Upper lobe of right lung (tissue), 1 donor: ENCODE results near the gene TBCD. TPM values are rescaled to one million over a fixed set of nuclear protein-coding genes. Genes with fewer than 3 reads are reported as not detected.

Experiments used
- ATAC-seq: fragments of 200-7000 bp; cut with Tn5 transposase; one replicate; pipeline ENCODE4 v1.9.1; 2020; ENCODE audit warnings: mild to moderate bottlenecking, moderate library complexity
- DNase-seq: peaks from one replicate; pipeline ENCODE4 v3.0.0-alpha.2; 2020
- H3K27ac ChIP-seq: fragments of 200-600 bp; one replicate; pipeline ENCODE4 v1.8.0; 2022
- H3K27me3 ChIP-seq: fragments of 200-600 bp; one replicate; pipeline ENCODE4 v1.8.0; 2022; ENCODE audit warnings: mild to moderate bottlenecking
- H3K36me3 ChIP-seq: fragments of 200-600 bp; one replicate; pipeline ENCODE4 v1.8.0; 2022
- H3K4me1 ChIP-seq: fragments of 200-600 bp; one replicate; pipeline ENCODE4 v1.8.0; 2022
- H3K4me3 ChIP-seq: fragments of 200-600 bp; one replicate; pipeline ENCODE4 v1.8.0; 2022; ENCODE audit warnings: mild to moderate bottlenecking
- H3K9me3 ChIP-seq: fragments of 200-600 bp; one replicate; pipeline ENCODE4 v1.8.0; 2022
- intact Hi-C: fragments of 100-400 bp; cut with DNase I; formaldehyde crosslinking; loops from one replicate; pipeline ENCODE4 v1.11.0; 2022
- total RNA-seq: library from RNA; stranded (reverse); fragmentation: NEBNext Ultra II Directional; extraction: Animal tissue kit (Norgen Biotek cat#: 25700); gene quantifications from one replicate; pipeline ENCODE4 v1.2.1, GENCODE V29; 2021
- TF ChIP-seq, protein P1 (sequence below): fragments of 200-600 bp; IDR thresholded peaks from one replicate; pipeline ENCODE4 v1.8.0; 2022; ENCODE audit warnings: antibody characterized with exemption
- donor health status: DM: no; HTN: yes; CAD: no; lungs with severe emphysema.

Gene TBCD
- total RNA-seq, 1 donor from 2014 or later = 84.5 TPM

DNA sequence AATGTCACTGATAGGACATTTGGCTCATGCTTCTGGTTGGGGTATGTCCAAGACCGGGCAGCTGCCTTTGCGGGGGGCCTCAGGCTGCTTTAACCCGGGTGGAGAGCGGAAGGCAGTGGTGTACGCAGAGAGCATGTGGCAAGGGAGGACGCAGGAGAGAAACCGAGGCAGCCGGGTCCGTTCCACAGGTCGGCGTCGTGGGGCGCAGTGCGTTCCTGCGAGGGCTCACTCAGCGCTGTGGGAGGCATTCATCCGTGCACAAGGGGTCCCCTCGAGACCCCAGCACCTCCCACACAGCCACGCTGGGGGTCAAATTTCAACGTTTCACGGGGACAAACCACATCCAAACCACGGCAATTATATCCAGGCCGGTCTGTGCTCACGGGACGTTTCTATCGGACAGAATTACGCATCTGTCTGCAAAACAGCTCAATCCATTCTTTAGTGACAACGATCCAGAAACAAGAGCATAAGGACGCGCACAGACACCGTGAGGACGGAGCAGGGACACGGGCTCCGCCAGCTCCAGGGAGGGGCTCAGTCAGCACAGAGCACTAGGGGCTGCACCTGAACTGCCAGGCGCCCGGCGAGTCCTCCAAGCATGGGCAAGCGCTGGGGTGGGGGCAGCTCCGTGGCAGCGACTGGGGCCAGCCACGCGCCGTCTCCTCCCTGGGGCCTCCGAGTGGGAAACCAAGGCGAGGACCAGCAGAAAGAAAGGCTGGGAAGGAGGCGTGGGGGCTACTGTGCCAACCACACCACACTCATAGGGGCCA, 219.1 kb downstream of the TBCD start:
- Histone ChIP-seq H3K4me1 (no peaks in the 10 kb centered on the region), H3K36me3 (no peaks in the 10 kb centered on the region), H3K4me3 (no peak overlapping the region), H3K27ac (no peak overlapping the region), H3K27me3 (no peaks in the 10 kb centered on the region), H3K9me3 (no peaks in the 10 kb centered on the region)
- peak; percentile 17 for ATAC-seq
- TF ChIP-seq, protein P1, sequence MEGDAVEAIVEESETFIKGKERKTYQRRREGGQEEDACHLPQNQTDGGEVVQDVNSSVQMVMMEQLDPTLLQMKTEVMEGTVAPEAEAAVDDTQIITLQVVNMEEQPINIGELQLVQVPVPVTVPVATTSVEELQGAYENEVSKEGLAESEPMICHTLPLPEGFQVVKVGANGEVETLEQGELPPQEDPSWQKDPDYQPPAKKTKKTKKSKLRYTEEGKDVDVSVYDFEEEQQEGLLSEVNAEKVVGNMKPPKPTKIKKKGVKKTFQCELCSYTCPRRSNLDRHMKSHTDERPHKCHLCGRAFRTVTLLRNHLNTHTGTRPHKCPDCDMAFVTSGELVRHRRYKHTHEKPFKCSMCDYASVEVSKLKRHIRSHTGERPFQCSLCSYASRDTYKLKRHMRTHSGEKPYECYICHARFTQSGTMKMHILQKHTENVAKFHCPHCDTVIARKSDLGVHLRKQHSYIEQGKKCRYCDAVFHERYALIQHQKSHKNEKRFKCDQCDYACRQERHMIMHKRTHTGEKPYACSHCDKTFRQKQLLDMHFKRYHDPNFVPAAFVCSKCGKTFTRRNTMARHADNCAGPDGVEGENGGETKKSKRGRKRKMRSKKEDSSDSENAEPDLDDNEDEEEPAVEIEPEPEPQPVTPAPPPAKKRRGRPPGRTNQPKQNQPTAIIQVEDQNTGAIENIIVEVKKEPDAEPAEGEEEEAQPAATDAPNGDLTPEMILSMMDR = no peak
- intact Hi-C loops = no loop called here
- peak; percentile 58 for DNase-seq

DNA sequence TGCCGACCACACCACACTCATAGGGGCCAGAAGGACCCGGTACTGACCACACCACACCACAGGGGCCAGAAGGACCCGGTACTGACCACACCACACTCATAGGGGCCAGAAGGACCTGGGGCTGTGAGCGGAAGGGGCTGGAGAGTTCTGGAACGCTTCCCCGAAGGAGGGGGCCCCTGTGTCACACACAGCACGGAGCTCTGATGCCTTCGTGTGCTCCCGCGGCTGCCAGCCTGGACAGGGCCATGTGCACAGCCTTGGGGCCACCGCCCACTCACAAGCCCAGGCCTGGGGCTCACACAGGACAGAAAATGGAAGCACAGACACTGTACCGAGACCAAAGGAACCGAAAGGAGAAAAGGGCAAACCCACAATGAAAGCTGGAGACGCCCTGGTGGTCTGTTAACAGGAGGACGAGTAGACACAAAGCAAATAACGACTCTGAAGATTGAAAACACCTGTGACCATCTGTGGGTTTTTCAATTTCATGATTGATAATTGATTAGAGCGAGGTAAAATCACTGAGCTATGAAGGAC, 221.0 kb downstream of the TBCD start:
- peak; percentile 43 for DNase-seq
- intact Hi-C loops = no loop called here
- Histone ChIP-seq H3K27me3 (no peaks in the 10 kb centered on the region), H3K4me3 (no peak overlapping the region), H3K9me3 (no peaks in the 10 kb centered on the region), H3K36me3 (no peaks in the 10 kb centered on the region), H3K4me1 (no peaks in the 10 kb centered on the region), H3K27ac (no peak overlapping the region)
- no peak for ATAC-seq
- TF ChIP-seq, protein P1 = no peak

DNA sequence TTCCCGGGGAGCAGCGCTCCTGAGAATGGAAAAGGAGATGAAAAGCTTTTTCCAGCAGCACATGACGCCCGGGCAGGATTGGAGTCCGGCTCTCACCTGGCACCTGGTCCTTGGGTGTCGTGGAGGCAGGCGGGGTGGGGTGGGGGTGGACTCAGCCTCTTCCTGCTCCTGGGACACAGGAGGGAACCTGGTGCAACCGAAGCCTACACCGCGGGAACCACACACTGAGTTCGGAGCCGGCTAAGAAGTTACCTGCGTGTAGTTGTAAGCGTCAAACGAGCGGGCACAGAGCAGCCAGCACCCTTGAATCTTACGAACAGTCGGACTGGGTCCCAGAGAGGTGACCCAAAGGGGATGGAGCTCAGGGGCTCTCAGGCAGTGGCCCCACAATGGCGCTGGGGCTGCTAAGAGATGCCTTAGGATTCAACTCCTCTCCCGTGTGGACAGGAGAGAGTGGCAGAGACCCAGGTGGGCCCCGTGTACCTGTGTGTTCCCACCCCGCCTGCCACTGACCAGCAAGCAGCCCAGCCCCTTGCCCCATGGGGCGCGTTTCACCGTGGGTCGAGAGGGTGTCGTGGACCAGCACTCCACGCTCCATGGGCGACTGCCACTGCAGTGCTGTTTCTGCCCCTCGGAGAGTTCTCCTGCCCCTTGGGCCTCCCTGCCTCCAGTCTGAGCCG, 221.7 kb downstream of the TBCD start:
- DNase-seq (peak; percentile 57), ATAC-seq (peak; percentile 18)
- Histone ChIP-seq H3K9me3 (no peaks in the 10 kb centered on the region), H3K4me1 (no peaks in the 10 kb centered on the region), H3K4me3 (no peak overlapping the region), H3K27ac (no peak overlapping the region), H3K36me3 (no peaks in the 10 kb centered on the region), H3K27me3 (no peaks in the 10 kb centered on the region)
- TF ChIP-seq, protein P1 = no peak
- intact Hi-C loops = no loop called here

DNA sequence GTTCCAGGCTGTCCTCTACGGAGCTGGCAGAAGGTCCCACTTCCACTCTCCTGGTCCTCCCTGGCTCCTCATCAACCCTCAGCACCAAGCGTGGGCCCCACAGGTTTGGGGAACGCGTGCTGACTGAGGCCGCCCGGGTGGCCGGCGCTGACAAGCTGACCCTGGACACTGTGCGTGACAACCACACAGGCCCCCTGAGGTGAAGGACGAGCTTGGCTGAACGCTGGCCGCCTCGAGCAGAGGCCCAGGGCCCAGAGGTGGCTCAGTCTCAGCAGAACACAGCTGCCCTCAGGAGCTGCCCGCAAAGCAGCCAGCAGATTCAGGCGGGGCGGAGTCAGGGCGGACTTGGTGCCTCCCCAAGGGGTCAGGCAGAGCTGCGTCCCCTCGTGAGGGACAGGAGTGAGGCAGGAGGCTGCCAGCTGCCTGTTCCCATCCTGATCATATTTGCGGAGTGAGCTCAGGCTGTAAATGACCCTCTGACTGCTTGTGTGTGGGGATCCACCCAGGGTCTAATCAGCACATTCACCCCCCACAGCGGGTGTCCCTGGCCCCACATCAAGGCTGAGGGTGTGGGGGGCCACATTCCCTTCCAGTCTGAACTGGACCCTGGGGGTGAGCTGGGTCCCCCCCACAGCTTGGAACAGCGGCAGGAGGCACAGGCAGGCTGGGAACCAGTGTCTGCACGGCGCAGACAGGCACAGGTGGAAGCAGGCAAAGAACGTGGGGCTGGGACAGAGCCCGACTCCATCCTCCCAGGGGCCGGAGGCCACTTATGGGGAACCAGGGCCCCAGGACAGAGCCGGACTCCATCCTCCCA, 222.5 kb downstream of the TBCD start:
- no peaks in the 10 kb centered on the region for H3K9me3 ChIP-seq
- ATAC-seq (no peak), DNase-seq (peak; percentile 63)
- TF ChIP-seq, protein P1 = no peak
- no peaks in the 10 kb centered on the region for H3K36me3 ChIP-seq
- no peaks in the 10 kb centered on the region for H3K27me3 ChIP-seq
- H3K27ac ChIP-seq = no peak overlapping the region
- no peak overlapping the region for H3K4me3 ChIP-seq
- H3K4me1 ChIP-seq = no peaks in the 10 kb centered on the region
- intact Hi-C loops = no loop called here

DNA sequence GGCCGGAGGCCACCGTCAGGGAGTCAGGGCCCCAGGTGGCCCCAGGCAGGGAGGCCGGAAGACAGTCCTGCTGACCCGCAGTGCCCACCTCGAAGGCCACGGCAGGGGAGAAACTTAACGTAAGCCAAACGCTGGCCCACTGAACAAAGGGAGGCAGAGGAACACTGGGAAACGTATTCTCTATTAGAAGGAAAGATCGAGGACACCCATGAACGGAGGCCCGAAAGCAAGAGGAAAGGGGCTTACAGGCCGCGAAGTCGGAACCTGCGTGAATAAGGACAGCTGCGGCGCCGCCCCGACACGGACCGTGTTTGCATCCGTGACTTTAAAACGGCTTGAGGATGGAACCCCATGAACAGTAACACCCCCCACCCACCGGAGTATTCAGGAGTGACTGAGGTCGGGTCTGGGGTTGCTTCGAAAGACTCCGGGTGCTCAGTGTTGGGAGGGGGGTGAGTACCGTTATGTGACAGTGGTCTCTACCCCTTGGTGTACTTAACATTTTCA, 225.2 kb downstream of the TBCD start:
- Histone ChIP-seq H3K9me3 (no peaks in the 10 kb centered on the region), H3K27ac (no peak overlapping the region), H3K4me1 (no peaks in the 10 kb centered on the region), H3K4me3 (no peak overlapping the region), H3K27me3 (no peaks in the 10 kb centered on the region), H3K36me3 (no peaks in the 10 kb centered on the region)
- intact Hi-C loops = no loop called here
- TF ChIP-seq, protein P1 = no peak
- ATAC-seq (no peak), DNase-seq (peak; percentile 49)
